ENCODE measurements around the gene EIF4B.
"Not testable (repeated sequence)": the region's sequence is repeated elsewhere in the genome, so short reads cannot be mapped to it uniquely, and the experiment has no call there.

The EIF4B gene

DNA sequence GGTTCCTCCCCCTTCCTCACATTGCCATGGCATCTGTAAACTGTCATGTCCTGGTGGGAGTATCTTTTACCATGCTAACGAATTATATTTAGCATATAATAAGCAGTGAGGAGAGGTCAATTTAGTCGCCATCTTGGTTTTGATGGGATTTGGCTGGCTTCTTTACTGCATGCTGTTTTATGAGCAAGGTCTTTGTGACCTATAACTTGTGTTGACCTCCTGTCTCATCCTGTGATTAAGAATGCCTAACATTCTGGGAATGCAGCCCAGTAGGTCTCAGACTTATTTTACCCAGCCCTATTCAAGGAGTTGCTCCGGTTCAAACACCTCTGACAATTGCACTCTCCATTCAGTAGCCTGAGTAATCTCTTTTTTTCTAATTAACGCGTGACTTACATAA, 2.1 kb upstream of the EIF4B start:
- DNase-seq (ENCODE audit: low spot score), result no peak

DNA sequence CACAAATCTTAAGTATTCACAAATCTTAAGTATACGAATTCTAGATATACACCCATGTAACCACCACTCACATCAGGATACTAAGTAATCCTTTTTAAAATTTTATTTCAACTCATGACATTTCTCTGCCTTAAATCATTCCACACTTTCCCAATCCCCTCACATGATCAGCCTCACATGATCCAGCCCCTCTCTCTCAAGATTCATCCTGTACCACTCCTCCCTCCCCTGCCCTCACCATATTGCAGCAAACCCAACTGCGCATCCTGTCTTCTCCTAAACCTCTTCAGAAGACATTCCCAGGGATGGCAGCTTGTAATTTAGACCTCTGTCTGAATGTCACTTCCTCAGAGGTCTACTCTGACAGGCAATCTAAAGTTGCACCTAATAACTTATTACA, 1.7 kb upstream of the EIF4B start:
- DNase-seq (ENCODE audit: low spot score), result peak; percentile 7

DNA sequence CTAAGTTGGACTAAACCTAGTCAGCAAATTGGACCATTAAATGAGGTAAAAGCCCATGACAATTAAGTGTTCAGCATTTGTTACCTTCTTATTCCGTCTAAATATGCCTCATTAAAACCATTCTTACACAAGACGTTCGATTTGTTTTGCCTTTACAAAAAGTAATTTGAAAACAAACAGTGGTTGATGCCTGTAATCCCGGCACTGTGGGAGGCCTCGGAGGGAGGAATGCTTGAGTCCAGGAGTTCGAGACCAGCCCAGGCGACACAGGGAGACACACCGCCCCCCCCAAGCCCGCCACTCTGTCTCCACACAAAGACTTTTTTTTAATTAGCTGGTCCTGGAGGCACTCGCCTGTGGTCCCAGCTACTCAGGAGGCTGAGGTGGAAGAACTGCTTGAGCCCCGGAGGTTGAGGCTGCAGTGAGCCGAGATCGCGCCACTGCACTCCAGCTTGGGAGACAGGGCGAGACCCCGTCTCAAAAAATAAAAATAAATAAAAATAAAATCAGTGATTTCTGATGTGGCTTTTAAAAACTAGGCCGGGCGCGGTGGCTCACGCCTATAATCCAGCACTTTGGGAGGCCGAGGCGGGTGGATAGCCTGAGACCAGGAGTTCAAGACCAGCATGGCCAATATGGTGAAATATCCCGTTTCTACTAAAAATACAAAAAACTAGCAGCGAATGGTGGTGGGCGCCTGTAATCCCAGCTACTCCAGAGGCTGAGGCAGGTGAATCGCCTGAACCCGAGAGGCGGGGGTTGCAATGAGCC, 856 bp upstream of the EIF4B start:
- DNase-seq (ENCODE audit: low spot score), result peak; percentile 19

DNA sequence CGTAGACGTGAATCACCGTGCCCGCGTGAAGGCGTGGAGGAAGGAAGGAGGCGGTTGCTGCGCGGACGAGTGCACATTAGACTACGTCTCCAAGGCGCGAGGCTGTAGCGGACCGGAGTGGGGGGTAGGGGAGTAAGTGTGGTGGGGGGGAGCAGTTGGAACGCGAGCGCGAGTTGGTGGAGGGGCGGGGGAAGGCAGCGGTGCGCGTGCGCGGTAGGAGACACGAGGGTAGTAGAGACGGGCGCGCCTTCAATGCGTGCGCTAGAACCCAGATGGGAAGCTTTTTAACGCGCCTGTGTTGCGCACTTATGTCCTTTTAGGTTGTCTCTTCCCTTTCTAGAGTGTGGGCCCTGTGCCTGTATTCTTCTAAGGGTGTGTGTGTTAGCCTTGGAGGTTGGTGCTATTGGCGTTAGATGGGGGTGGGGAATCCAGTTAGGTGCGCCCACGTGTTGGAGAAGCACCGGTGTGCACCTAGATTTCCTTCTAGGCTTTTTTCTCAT, 604 bp downstream of the EIF4B start:
- DNase-seq (ENCODE audit: low spot score), result peak; percentile 50

DNA sequence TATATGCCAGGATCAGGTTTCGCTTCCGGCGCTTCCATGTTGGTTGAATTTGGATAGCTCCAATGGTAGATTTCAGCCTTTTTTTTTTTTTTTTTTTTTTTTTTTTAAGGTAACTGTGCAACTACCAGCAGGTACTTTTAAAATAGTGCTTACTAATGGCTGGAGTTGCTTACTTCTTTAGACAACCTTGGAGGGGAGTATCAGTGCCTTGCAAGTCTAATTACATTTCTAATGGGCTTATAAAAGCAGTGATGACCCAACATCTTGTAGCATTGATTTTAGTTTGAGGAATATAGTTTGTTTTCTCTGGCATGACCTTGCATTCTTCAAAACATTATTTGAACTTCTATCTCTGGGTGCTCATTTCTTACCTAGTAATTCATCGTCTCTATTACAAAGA, 1.1 kb downstream of the EIF4B start:
- no peak for DNase-seq (ENCODE audit: low spot score)

DNA sequence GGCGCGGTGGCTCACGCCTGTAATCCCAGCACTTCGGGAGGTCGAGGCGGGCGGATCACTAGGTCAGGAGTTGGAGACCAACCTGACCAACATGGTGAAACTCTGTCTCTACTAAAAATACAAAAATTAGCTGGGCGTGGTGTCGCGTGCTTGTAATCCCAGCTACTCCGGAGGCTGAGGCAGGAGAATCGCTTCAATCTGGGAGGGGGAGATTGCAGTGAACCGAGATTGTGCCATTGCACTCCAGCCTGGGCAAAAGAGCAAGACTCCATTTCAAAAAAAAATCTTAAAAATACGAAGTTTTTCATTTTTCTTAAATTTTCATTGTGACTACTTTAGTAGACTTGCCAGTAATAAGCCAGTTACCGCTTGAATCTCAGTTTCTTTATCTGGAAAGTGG, 2.5 kb downstream of the EIF4B start:
- not testable (repeated sequence) for DNase-seq (ENCODE audit: low spot score)

DNA sequence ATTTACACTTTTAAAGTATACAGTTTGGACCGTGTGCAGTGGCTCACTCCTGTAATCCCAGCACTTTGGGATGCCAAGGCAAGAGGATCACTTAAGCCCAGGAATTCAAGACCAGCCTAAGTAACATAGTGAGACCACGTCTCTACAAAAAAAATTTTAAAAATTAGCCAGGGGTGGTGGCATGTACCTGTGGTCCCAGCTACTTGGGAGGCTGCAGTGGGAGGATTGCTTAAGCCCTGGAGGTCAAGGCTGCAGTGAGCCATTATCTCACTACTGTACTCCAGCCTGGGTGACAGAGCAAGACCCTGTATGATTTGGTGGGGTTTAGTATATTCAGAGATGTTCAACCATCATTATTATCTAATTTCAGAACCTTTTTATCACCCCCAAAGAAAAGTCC, 4.7 kb downstream of the EIF4B start:
- no peak for DNase-seq (ENCODE audit: low spot score)

DNA sequence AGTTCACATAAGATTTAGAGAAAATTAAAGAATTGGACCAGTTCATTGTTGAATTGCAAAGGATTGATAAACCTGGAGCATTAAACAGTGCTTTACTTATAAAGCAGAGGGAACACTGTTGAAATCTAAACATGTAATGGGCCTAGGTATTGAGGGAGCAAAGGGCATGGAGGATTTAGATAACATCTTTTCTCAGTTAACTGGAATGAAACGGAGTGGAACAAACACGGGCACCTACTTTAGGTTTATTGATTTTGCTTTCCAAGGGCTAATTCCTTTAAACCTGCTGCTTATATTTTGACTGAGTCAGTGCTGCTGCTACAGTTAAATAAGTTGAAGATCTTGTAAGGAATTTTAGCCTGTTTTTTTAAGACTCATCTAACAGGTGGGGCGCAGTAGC, 5.6 kb downstream of the EIF4B start:
- DNase-seq (ENCODE audit: low spot score), result no peak

DNA sequence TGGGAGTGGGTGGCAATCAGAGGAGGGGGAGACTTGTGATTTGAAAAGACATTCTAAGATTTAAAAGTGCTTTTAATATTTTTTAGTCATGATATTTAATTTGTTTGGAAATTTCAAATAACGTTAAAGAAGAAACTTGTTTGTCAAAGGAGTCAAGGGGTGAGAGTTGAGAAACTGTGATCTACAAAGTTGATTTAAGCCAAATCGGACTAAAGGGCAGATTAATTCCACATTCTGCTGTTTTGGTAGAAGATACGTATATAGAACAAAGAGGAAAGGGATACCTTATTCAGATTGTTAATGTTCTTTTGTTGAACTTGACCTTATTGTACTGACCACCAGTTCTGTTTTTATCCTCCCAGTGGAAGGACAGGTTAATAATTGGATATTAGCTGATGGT, 6.7 kb downstream of the EIF4B start:
- DNase-seq (ENCODE audit: low spot score), result no peak

DNA sequence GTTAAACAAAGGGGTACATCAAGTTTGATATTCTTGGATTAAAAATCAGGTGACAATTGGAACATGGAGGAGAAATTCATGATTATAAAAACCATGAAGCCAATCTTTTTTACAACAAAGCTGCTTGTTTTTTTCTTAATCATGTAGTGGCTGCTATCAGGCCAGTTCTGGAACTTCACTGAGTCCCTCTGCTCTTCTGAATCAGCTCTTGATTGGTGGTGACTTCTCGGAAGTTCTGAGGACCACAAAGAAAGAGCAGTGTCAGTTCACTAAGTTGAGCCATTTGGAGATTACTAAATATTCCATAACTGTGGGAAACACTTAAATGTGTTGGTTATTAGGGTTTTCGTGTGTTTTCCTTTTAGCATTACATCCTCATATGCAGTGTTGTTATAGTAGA, 8.5 kb downstream of the EIF4B start:
- DNase-seq (ENCODE audit: low spot score), result no peak

DNA sequence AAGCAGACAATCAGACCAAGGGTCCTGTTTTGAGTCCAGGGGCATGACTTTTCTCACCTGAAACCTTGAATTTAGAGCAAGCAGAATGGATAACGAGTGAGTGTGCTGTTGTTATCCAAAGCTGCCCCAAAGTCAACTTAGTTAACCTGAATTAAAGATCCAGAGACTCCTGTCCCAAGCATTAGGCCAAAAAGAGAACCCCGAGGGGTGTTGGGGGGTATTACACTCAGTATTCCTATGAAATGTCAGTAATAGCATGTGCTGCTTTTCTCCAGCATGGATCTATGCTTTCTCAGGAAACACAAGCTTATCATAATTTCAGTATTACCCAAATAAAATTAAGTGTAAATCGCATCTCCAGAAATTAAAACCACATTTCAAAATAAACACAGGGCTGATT, 19.0 kb downstream of the EIF4B start:
- DNase-seq (ENCODE audit: low spot score), result no peak

DNA sequence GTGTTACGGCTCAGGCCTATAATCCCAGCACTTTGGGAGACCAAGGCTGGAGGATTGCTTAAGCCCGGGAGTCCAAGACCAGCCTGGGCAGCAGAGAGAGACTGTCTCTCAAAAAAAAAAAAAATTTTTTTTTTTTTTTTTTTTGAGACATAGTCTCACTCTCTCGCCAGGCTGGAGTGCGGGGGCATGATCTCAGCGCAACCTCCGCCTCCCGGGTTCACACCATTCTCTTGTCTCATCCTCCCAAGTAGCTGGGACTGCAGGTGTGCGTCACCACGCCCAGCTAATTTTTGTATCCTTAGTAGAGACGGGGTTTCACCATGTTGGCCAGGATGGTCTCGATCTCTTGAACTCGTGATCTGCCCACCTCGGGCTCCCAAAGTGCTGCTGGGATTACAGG, 20.8 kb downstream of the EIF4B start:
- not testable (repeated sequence) for DNase-seq (ENCODE audit: low spot score)

DNA sequence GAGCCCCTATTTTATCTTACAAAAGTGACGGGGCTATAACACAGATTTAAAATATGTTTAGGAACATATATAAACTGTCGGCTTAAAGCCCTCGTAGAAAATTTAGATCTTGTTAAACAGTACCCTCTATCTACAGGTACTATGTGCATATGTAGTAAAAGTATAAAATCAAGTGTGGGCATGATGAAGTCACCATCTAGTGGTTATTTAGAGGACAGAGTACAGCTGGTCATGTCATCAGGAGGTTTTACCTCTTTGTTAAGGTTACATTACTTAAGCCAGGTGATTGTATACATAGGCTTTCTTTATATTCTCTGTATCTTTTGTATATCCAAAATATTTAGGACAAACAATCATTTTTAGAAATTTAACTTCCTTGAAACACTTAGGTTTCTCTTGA, 25.4 kb downstream of the EIF4B start:
- DNase-seq (ENCODE audit: low spot score), result no peak

DNA sequence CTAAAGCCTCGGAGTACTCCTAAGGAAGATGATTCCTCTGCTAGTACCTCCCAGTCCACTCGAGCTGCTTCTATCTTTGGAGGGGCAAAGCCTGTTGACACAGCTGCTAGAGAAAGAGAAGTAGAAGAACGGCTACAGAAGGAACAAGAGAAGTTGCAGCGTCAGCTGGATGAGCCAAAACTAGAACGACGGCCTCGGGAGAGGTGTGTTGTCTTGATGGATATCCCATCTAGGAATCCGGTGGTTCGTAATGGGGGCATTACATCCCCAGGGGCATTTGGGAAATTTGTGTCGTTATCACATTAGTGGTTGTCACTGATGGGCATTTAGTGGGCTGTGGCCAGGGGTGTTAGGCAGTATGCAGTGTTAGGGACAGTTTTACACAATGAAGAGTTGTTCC, 27.6 kb downstream of the EIF4B start:
- not testable (repeated sequence) for DNase-seq (ENCODE audit: low spot score)

DNA sequence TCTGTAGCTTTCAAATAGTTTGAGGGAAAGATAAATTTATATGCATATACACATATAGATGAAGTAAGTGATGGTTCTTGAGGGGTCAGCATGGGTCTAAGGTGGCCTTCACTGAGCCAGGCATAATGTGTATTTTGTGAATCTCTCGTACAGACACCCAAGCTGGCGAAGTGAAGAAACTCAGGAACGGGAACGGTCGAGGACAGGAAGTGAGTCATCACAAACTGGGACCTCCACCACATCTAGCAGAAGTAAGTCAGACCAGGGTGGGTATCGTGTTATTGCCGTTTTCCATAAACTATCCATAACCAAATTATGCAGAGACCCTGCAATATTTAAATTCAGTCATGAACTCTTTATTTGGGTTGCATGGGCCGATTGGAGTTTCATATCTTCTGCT, 28.2 kb downstream of the EIF4B start:
- no peak for DNase-seq (ENCODE audit: low spot score)

DNA sequence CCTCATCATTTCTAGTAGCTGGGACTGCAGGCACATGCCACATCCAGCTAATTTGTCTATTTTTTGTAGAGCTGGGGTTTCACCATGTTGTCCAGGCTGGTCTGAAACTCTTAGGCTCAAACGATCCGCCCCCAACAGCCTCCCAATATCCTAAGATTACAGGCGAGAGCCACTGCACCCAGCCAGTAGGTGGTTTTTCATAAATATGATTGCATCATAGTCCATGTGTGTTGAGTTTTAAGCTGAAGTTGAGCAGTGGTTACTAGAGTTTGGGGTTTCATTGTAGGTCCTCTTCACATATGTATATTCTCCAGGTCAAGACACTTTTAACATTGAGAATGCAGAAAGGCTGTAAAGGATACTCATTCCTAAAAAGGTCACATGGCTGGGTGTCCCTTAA, 30.5 kb downstream of the EIF4B start:
- DNase-seq (ENCODE audit: low spot score), result no peak

DNA sequence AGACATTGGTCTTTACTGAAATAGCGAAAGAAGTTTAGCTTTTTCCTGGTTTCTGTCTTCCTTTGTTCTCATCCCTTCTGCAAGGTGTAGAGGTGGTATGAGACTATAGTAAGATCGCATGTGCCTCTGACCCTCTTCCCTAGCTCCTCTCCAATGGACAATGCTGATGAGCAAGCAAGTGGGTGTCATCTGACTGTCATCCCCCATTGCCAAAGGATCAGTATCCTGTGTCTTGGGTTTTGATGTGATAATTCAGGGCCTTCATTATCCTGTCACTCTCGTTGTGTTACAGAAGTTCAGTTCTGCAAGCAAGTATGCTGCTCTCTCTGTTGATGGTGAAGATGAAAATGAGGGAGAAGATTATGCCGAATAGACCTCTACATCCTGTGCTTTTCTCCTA, 33.6 kb downstream of the EIF4B start:
- DNase-seq (ENCODE audit: low spot score), result no peak

DNA sequence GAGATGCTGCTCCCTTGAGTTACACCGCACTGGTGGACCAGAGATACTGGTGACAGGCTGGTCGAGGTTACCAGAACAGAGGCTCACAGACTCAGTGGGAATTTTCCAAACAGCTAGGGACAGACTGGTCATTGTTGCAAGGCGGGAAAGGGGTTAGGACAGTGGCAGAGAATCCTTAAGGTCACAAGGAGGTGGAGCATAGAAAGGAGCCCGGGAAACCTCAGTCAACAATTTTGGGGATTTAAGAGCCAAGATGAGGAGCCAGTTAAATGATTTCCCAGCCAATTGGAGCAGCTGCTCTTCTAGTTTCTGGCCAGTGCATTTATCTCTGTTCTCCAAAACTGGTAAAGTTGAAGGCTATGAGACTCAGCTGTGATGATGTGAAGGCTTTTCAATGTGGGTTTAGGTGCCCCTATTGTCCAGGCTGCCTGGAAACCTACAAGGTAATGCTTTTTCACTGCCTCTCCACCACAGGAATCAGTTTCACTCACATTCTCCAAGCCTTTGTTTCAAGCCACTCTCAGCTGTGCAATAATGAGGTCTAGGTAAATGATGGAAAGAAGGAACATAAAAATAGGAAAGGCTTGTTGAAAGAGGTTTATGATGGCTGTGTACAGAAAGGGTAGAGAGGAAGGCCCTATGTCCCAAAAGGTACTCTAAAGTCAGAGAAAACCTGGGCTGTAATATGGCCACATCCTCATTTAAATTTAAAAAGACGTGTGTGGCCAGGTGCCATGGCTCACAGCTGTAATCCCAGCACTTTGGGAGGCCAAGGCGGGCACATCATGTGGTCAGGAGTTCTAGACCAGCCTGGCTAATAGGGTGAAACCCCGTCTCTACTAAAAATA, 36.6 kb downstream of the EIF4B start:
- no peak for DNase-seq (ENCODE audit: low spot score)

DNA sequence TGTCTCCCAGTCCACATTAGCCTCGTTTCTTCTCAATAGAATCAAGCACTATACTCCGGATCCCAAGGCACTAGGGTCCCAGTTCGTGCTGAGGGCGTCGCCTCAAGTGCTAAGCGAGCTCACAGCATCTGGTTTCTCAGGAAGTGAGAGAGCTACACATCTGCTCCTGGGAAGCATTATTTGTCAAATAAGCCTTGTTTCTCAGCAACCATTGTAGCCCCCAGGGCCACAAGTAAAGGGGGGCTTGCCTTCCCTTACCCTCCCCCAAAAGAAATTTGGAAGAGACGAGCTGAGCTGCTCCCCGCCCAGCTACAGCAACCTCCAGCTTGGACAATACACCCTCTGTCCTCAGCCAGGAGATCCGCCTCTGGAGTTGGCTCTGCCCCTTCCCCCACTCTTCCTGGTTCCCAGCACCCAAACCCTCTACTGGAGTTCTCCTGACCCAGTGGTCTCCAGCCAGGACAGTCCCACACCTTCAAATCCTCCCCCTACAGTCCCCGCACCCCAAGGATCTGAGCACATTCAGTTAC, 37.9 kb downstream of the EIF4B start:
- peak; percentile 87 for DNase-seq (ENCODE audit: low spot score)

DNA sequence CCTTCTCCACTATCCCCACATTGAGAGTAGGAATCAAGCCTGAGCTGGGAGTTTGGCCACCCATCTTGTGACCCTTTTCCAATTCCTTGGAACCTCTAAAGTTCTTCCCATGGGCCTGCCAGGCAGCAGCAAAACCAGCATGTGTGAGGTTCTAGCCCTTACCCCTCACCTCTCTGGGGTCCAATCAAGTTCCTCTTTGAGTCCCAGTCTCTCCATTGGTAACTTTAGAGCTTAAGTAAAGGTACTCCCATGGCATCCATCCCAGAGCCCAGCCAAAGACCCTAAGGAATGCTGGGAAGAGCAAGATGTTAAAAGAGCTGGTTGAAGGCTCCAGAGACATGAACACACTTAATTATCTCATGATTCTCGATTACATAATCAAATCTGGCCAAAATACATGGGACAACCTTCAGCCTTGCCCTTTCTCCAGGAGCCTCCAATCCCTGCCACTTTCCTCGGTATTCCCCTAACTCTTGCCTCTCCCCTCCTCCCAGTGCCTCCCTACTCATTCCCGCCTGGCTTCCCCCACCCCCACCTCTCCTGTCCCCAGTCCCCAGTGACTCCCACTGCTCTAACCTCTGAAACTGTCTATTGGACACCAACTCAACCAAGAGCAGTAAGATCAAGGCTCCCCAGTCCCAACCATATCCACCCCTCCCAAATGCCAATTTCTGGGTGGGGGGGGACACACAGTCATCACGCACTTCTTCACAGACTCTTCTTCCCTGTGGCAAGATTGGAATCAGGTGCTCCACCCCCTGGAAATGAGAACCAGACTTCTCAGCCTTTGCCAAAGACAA, 38.8 kb downstream of the EIF4B start:
- no peak for DNase-seq (ENCODE audit: low spot score)

DNA sequence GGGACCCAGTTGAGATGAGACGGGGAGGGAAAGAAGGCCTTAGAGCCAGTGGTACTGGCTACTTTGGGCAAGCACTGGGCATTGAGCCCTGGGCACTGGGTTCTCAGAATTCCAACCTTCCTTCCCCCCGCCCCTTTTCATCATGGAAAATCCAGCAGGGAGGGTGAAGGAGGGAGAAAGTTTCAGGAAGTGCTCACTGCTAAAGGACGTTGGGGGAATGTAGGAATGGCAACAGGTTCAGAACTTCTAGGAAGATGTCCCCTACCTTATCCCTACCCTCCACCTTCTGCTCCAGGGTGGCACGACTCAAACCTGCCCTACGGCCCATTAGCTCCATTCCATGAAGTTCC, 39.4 kb downstream of the EIF4B start:
- DNase-seq (ENCODE audit: low spot score), result no peak

DNA sequence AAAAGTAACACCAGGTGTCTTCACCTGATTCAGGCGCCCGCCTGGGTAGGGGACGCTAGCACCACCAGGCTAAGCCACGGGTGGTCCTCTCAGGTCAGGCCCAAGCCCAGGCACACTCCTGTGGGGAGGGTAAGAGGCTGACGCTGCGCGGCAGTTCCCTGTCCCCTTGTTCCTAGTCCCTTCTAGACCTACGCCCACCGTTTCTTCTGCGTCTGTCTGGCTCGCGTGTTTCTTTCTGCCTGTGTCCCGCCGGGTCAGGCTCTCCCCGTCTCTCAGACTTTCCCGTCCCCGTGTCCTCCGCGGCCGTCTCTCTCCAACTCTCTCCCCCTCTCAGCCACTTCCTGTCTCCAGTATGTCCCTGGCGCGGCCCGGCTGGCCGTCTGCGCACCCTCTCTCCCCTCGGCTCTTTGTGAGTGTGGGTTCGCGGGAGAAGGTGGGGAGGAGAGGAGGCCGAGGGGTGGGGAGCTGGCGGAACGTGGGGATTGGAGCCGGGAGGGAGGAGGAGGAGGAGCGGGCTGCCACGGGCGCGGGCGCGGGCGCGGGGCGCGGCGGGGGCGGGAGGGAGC, 40.5 kb downstream of the EIF4B start:
- peak; percentile 90 for DNase-seq (ENCODE audit: low spot score)

Measured in pons (tissue), 1 donor.